Activated naive CD4-positive, alpha-beta T cell treated with anti-CD3 and anti-CD28 coated beads, Interleukin-2, amount 10 ng/mL, durations not matched to agents 7 days and 5 days (primary cell): ENCODE data around the gene SERF2.
A peak's percentile ranks its signal among the peaks of the same experiment; 100 is the strongest.
"Not testable (repeated sequence)": the region's sequence is repeated elsewhere in the genome, so short reads cannot be mapped to it uniquely, and the experiment has no call there.

Experiments
- CTCF ChIA-PET: fragments of 350-600 bp; sonication (Branson Sonifier 250); formaldehyde crosslinking; loops from one replicate; lab custom pipeline; 2021; ENCODE audit warnings: antibody characterized with exemption; lab: Charles Lee
- DNase-seq: peaks from one replicate; pipeline ENCODE4 v3.0.0-alpha.2; 2020
- H3K27ac Mint-ChIP-seq: one replicate; pipeline ENCODE4 v1.8.0; 2021; ENCODE audit warnings: mild to moderate bottlenecking, moderate library complexity, mixed read lengths
- H3K27me3 Mint-ChIP-seq: one replicate; pipeline ENCODE4 v1.8.0; 2021; ENCODE audit warnings: mild to moderate bottlenecking, mixed read lengths
- H3K36me3 Mint-ChIP-seq: one replicate; pipeline ENCODE4 v1.8.0; 2021; ENCODE audit warnings: mixed read lengths
- H3K4me1 Mint-ChIP-seq: one replicate; pipeline ENCODE4 v1.8.0; 2021; ENCODE audit warnings: mixed read lengths
- H3K4me3 Mint-ChIP-seq: one replicate; pipeline ENCODE4 v1.8.0; 2021; ENCODE audit warnings: mild to moderate bottlenecking, moderate library complexity, mixed read lengths
- H3K9me3 Mint-ChIP-seq: one replicate; pipeline ENCODE4 v1.8.0; 2021; ENCODE audit warnings: mixed read lengths

SERF2 gene

GRCh38 chr15:43829951-43830540 lies 37.9 kb downstream of the SERF2 start:
- H3K27me3 Mint-ChIP-seq, DNase-seq, H3K9me3 Mint-ChIP-seq, CTCF ChIA-PET: not testable (repeated sequence)
- H3K4me3 Mint-ChIP-seq = peak overlapping the region; percentile 83
- peaks cover 61% of the 10 kb centered on the region for H3K4me1 Mint-ChIP-seq
- H3K36me3 Mint-ChIP-seq = peaks cover 33% of the 10 kb centered on the region
- peak overlapping the region; percentile 29 for H3K27ac Mint-ChIP-seq

GRCh38 chr15:43830691-43831275 lies 38.7 kb downstream of the SERF2 start:
- CTCF ChIA-PET = interaction anchor here (0.7 to 1.3 kb wide), 3 partner anchors 13 to 143 kb away, joined by 3 read pairs; no protein-coding TSS in a partner anchor

GRCh38 chr15:43831519-43832052 lies 39.5 kb downstream of the SERF2 start:
- not testable (repeated sequence) for DNase-seq, H3K27me3 Mint-ChIP-seq, H3K9me3 Mint-ChIP-seq
- Mint-ChIP-seq H3K36me3 (peaks cover 43% of the 10 kb centered on the region), H3K4me3 (peak overlapping the region; percentile 9), H3K27ac (peak overlapping the region; percentile 64), H3K4me1 (peaks cover 47% of the 10 kb centered on the region)
- CTCF ChIA-PET = interaction anchor here (0.7 to 1.3 kb wide), 3 partner anchors 12 to 142 kb away, joined by 3 read pairs; no protein-coding TSS in a partner anchor

More at GRCh38 chr15:43830691-43831275, 38.7 kb downstream of the SERF2 start:
- Mint-ChIP-seq H3K4me1 (peaks cover 55% of the 10 kb centered on the region), H3K36me3 (peaks cover 37% of the 10 kb centered on the region), H3K27ac (peak overlapping the region; percentile 68)
- H3K9me3 Mint-ChIP-seq, H3K4me3 Mint-ChIP-seq, DNase-seq, H3K27me3 Mint-ChIP-seq: not testable (repeated sequence)

- H3K4me3 Mint-ChIP-seq, CTCF ChIA-PET, H3K27me3 Mint-ChIP-seq, DNase-seq, H3K9me3 Mint-ChIP-seq: not testable (repeated sequence)
- H3K27ac Mint-ChIP-seq = peak overlapping the region; percentile 25
- H3K36me3 Mint-ChIP-seq = peaks cover 45% of the 10 kb centered on the region
- H3K4me1 Mint-ChIP-seq = peaks cover 49% of the 10 kb centered on the region
Measured at GRCh38 chr15:43832485-43832884, 40.4 kb downstream of the SERF2 start.

GRCh38 chr15:43845421-43845820 lies 53.3 kb downstream of the SERF2 start:
- Mint-ChIP-seq H3K36me3 (peaks cover 37% of the 10 kb centered on the region), H3K4me3 (no peak overlapping the region), H3K27me3 (no peaks in the 10 kb centered on the region), H3K4me1 (no peaks in the 10 kb centered on the region), H3K27ac (no peak overlapping the region), H3K9me3 (no peaks in the 10 kb centered on the region)
- CTCF ChIA-PET = no interaction called here
- no peak for DNase-seq
